GM18505 (cell line): ENCODE measurements around the gene MUC21.

Experiments used
- ATAC-seq: cut with Tn5 transposase; IDR thresholded peaks from one replicate; pipeline ENCODE4 v1.9.1; 2021; ENCODE audit not compliant: unreplicated experiment
- POLR2A ChIP-seq: IDR thresholded peaks from 4 replicates; pipeline ENCODE4 v1.6.1; 2011; ENCODE audit warnings: borderline replicate concordance; ENCODE audit not compliant: insufficient read depth, insufficient read length; ENCODE audit errors: extremely low read depth

The MUC21 gene

GRCh38 chr6:30983439-30983838 lies at the start of gene MUC21:
Gene MUC21, plus strand, starts transcription at chr6:30983718. Its CDS starts 241 bp downstream, at chr6:30983959.
- TF ChIP-seq POLR2A, result no peak
- ATAC-seq, result no peak

- TF ChIP-seq POLR2A, result no peak
- no peak for ATAC-seq
Measured at GRCh38 chr6:30935018-30935417, 48.5 kb upstream of the MUC21 start.

- no peak for TF ChIP-seq POLR2A
- ATAC-seq, result no peak
Measured at GRCh38 chr6:30937265-30937664, 46.3 kb upstream of the MUC21 start.

GRCh38 chr6:30938730-30939129 lies 44.8 kb upstream of the MUC21 start:
- ATAC-seq, result no peak

GRCh38 chr6:30939473-30939872 lies 44.0 kb upstream of the MUC21 start:
- no peak for ATAC-seq
- no peak for TF ChIP-seq POLR2A

More at GRCh38 chr6:30938730-30939129, 44.8 kb upstream of the MUC21 start:
- no peak for TF ChIP-seq POLR2A

- ATAC-seq, result no peak
- TF ChIP-seq POLR2A, result no peak
Measured at GRCh38 chr6:30940361-30940986, 43.0 kb upstream of the MUC21 start, which contains the start of gene MUCL3. Gene MUCL3, plus strand, starts transcription at chr6:30940973. Its CDS starts 27 bp downstream, at chr6:30941000.

GRCh38 chr6:30942338-30943060 lies 41.0 kb upstream of the MUC21 start:
- TF ChIP-seq POLR2A, result no peak
- ATAC-seq, result no peak

GRCh38 chr6:30944051-30944450 lies 39.5 kb upstream of the MUC21 start:
- TF ChIP-seq POLR2A, result no peak
- no peak for ATAC-seq

GRCh38 chr6:30945281-30945680 lies 38.2 kb upstream of the MUC21 start:
- no peak for ATAC-seq
- no peak for TF ChIP-seq POLR2A

- no peak for TF ChIP-seq POLR2A
- no peak for ATAC-seq
Measured at GRCh38 chr6:30947231-30947630, 36.3 kb upstream of the MUC21 start.

GRCh38 chr6:30948811-30949210 lies 34.7 kb upstream of the MUC21 start:
- no peak for ATAC-seq
- no peak for TF ChIP-seq POLR2A

- ATAC-seq, result no peak
- TF ChIP-seq POLR2A, result no peak
Measured at GRCh38 chr6:30951907-30952469, 31.5 kb upstream of the MUC21 start.

- TF ChIP-seq POLR2A, result no peak
- no peak for ATAC-seq
Measured at GRCh38 chr6:30954631-30955366, 28.7 kb upstream of the MUC21 start.
